IPS DF 19.7 (cell line): ENCODE data around the gene SLC17A2.

Experiments
- DNase-seq: peaks from one replicate; pipeline ENCODE4 v3.0.0-alpha.2; 2013; ENCODE audit warnings: low read depth, low spot score

Gene SLC17A2

GRCh38 chr6:25886066-25886465 lies 44.4 kb downstream of the SLC17A2 start:
- DNase-seq: no peak

- DNase-seq: no peak
Observed at GRCh38 chr6:25883991-25884390, 46.5 kb downstream of the SLC17A2 start.

GRCh38 chr6:25883536-25883935 lies 47.0 kb downstream of the SLC17A2 start:
- no peak for DNase-seq

DNA sequence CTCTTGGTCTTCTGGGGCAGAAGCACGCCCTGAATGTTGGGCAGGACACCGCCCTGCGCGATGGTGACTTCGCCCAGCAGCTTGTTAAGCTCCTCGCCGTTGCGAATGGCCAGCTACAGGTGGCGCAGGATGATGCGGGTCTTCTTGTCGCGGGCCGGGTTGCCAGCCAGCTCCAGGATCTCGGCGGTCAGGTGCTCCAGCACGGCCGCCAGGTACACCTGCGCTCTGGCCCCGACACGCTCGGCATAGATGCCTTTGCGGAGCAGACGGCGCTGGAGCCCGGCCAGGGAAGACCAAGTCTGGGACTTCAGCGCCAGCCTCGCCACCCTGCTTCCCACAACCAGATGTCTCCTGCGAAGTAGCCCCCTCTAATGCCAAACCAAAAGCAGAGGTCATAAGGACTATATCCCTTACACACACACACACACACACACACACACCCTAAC lies 48.4 kb downstream of the SLC17A2 start:
- DNase-seq: peak; percentile 93

DNA sequence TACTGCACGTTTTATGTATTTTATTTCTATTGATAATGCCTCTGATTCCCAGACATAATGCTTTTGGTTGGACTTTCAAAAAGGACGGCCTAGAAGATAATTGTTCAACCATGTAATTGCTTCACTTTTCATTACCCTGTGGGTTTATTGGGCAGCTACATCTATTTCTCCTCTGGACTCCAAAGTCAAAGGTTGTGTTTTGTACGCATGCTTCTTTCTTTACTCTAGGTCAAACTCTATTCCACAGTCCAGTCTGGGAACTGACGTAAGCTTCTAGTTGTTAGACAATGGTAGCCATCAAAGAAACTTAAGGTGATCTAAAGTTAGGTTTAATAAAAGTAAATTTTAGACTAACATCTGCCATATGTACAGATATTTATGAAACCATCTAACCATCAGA lies 49.9 kb downstream of the SLC17A2 start:
- DNase-seq: no peak

DNA sequence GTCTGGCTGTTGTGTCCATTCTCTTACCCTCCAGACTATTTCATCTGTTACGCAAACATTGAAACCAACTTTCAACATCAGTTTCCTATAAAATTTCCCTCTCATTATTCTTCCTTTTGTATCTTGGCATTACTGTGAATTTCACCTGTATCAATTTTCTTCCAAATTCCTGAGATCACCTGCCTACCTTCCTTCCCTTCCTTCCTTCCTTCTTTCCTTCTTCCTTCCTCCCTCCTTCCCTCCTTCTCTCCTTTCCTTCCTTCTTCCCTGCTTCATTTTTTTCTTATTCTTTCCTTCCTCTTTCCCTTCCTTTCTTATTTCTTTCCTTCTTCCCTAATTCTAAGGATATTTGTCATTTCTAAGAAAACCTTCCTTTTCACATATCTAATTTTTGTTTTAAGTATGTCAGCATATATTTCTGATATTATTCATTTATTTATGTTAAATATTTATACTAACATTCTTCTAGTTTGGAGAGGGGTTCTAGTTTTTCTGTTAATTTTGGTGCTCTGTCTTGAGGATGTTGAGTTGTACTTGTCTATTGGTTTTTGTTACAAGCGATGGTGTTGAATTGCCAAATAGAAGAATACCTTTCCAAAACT lies 51.7 kb downstream of the SLC17A2 start:
- no peak for DNase-seq

DNA sequence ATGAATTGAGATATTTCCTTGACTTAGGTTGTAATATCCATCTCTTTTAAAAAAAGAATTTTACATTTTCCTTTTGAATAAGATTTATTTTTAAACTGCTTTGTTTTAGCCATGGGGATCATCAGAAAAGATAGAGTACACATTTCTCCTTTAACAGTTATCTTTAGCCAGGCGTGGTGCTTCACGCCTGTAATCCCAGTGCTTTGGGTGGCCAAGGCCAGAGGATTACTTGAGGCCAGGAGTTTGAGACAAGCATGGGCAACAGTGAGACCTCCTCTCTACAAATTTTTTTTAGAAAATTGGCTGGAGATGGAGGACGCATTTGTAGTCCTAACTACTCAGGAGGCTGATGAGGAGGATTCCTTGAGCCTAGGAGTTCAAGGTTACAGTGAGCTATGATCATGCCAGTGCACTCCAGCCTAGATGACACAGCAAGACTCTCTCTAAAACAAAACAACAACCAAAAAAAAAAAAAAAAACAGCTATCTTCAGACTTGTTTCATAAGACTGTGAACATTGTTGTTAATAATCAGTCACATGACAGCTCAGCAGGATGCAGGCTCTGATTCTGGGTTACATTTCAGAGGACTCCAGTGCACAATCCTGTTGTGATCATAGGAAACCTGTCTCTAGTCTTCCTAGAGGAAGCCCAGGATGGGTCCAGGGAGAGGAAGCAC lies 54.4 kb downstream of the SLC17A2 start:
- no peak for DNase-seq

GRCh38 chr6:25875563-25875905 lies 55.0 kb downstream of the SLC17A2 start:
- no peak for DNase-seq

- no peak for DNase-seq
Observed at GRCh38 chr6:25874822-25875562, 55.5 kb downstream of the SLC17A2 start.

DNA sequence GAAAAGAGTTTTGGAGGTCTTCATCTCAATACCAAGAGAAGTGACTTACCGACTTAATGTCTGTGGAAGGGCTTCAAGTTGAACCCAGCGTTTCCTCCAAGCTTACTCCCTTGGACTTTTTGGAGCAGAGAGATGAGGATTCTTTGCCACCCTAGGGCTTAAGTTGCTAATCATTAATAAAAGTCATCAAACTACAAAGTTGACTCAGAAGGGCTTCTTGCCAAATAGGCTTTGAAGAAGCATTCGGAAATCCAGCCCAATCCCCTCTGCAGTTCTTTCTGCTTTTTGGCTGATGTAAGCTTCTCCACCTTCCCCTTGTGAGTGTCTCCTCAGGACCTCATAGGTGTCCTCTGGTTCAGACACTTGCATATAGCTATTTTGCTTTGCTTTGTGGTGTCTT lies 56.4 kb downstream of the SLC17A2 start, which contains the start of gene SLC17A3:
Gene SLC17A3, minus strand, starts transcription at position 126 of the 400 bp plus-strand sequence. CDS start 5,856 bp downstream, outside the sequence.
- DNase-seq: no peak

DNA sequence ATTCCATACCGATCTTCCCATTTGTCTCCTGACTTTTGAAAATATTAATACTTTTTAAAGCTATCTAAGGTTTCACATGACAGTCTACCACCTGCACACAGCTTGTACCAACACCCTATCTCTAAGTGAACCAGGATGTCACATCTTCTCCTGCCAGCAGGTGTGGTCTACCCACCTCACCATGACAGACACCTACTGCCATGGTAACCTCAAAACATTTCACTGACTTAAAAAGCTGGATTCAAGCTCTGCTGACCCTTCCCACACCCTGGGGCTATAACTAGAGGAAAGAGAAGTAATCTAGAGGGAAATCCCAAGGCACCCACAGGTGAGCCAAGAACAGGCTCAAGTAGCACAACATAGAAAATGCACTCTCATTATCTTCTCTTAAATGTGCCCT lies 57.7 kb downstream of the SLC17A2 start:
- DNase-seq: no peak

DNA sequence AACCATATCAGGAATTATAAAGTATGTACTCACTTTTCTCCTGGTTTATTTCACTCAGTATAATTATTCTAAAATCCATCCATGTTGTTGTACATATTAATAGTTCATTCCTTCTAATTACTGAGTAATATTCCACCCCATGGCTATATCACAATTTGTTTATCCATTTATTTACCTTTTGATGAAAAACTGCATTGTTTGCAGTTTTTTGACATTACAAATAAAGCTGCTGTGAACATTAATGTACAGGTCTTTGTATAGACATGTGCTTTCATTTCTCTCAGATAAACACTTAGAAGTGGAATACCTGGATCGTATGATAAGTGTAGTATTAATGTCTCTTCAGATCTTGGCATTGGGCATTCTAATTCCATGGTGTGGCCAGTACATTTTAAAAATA lies 60.7 kb downstream of the SLC17A2 start:
- no peak for DNase-seq

- DNase-seq: no peak
Observed at GRCh38 chr6:25868436-25869183, 61.9 kb downstream of the SLC17A2 start.

- DNase-seq: no peak
Observed at GRCh38 chr6:25866011-25866410, 64.5 kb downstream of the SLC17A2 start.

- DNase-seq: no peak
Observed at GRCh38 chr6:25863360-25863759, 67.1 kb downstream of the SLC17A2 start.
